NCI-H2196 treated with DMSO at 0.1 percent for 48 hours (cell line): Measurements from ENCODE around the gene RTP2.

Experiments
- DNase-seq: peaks from one replicate; lab custom pipeline; 2025; ENCODE audit not compliant: unreplicated experiment; lab: John Stamatoyannopoulos, UW

RTP2 gene

DNA sequence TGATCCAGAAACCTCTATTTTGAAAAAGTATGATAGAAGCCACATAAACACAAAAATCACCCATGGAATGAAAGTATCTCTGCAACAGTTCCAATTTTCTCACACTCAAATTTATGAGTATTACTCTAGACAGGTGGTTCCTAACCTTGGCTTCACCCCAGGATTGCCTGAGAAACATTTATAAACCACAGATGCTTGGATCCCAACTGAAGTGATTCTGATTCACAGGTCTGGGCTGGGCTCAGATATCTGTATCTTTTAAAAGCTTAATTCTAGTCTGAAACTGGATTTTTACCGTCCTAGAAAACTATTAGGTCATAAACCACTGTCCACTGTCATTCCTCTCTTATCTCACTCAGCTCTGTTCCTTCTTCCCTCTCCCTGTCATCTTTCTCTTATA, 24.8 kb downstream of the RTP2 start:
- no peak for DNase-seq

DNA sequence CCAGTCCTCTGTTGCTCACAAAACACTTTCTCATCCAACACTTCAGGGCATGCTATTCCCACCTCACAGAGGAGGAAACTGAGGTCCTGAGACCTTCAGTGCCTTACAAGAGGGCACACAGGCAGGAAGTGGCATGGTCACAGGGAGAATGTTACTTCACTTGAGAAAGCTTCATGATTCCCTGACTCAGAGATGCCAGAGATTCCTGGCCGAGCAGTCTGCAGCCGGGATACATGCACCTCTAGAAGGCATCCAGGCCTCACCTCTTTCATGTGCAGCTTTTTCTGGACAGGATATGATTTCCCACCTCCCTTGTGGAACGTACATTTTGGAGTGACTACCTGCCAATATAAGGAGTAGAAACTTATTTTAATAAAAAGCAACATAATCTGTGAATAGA, 29.3 kb downstream of the RTP2 start:
- no peak for DNase-seq

DNA sequence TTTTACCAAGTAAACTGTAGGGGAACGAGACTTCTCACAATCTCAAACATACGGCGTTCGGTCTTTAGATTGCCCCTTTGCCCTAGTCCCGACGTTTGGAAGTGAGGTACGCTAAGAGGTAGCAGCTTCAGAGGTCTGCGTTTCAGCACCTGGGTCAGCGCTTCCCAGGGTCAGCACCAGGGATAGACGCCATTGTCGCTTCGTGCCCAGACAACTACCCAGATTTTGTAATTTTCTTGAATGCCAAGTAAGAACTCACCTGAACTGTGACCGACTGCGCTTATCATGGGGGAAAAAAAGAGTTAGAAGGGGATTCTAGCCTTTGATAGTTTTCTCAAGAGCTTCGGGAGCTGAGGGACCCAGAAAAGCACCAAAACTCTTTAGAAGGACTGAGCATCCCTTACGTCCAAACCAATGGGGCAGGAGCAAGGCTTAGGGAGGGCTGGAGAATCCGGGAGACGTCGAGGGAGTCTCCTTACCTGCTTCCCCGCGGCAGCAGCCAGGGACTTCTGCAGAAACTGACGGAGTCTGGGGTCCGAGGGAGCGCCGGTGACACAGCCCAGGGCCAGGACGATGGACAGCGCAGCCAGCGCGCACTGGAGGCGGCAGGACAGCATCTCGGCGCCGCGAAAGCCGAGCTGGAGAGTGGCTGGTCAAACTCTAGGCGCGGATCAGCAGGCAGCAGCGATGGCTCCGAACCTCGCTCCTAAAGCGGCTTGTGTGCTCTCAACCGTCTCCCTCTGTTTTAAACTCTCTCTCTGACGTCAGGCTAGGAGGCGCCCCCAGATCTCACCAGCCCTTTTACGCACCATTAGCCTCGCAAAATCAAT, 32.5 kb downstream of the RTP2 start, which contains the start of gene SST:
Gene SST (minus strand): TSS at position 720 of the 830 bp plus-strand sequence. CDS start 103 bp downstream, at position 617.
- DNase-seq: no peak

DNA sequence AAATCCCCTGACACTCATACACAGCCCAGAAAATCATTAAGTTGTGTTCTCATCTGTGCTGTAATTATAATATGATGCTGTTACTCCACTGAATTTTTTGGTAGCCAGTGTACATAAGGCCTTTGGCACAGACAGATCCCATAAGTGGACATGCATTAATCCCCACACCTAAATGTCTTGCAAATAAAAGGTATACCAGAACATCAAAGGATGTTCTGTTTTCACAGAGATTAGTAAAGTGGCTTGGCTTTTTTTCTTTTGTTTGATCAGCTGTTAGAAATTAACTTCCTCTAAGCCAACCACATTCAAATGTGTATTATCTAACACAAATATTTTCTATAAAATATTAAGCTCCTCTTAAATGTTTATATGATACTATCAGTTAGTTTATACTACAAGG, 34.8 kb downstream of the RTP2 start:
- no peak for DNase-seq

DNA sequence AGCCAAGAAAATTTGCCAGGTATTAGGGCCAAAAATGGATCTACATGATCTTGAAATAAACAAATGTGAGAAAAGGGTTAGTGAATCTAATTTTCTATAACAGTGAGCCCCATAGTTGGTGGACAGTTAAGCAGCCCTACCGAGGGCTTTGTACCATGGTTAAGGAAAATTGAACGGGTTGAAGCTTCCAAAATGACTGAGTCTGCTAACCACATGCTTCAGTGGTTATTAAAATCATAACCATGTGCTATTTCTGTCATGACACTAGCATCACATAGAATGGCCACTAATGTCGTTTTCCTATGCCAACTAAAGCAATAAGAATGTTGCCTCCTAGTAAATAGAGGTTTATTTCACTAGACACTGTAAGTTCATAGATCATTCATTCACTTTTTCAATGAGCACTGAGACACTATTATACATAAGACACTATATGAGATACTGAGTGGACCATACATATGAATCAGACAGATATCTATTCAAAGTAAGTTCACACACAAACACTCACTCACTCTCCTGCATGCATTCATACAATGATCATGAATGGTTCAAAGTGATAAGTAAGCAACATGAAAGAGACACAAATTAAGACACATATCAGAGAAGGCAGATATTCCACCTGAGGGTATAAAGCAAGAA, 36.5 kb downstream of the RTP2 start:
- no peak for DNase-seq

DNA sequence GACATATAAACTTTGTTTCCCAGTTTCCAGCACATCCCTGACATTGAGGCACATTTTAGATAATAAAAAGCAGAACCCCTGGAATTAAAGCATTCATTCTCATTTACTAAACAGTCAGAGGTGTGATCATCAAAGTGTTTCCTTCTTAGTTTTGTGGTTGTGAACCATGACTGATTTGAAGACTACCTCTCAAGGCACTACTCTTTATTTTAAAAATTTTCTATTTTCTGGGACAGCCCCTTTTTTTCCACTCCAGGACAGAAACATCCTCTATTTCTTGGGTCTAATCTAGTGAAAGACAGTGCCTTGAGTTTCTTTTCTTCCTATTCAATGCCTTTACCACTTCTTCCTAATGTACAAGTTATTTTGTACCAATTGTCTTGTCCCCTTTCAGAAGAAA, 37.3 kb downstream of the RTP2 start:
- DNase-seq: no peak

DNA sequence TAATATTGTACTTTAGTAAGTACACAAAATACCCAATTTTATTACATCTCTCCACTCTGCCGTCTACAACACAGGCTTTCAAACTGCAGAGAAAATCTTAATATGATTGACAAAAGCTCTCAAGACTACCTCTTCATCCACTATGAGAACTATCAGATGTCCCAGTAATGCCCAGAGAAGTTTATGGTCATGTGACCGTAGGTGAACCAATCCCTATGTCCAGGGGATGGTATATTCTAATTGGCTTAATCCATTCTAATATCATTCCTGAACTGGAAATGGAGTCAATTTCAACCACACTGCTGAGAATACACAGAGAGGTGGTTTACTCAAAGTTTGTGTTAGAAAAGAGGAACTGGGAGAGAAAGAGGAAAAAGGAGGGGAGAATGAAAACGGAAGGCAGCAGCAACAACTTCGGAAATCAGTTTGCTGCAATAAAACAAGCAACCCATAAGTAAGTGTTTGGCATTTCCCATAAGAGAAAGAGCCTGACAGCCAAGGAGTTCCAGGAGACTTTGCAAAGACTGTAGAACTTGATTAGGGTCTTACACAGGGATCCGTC, 39.4 kb downstream of the RTP2 start:
- no peak for DNase-seq

DNA sequence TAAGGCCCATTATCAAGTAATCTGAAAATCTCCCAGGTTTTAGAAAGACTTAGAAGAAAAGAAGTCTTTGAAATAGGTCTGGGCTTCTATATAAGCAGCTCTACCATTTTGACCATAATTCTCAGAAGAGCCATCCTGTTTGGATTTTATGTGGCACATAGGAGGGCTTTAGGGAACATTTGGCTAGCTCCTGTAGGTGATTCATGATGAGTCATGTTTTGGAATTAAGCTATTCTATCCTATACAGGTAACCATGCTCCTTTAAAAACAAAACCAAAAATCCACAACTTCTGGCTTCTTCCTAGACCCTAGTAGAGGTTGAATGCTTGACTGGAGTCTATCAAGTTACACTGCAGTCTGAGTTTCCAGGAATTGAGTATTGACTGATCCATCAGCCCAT, 41.1 kb downstream of the RTP2 start:
- no peak for DNase-seq

DNA sequence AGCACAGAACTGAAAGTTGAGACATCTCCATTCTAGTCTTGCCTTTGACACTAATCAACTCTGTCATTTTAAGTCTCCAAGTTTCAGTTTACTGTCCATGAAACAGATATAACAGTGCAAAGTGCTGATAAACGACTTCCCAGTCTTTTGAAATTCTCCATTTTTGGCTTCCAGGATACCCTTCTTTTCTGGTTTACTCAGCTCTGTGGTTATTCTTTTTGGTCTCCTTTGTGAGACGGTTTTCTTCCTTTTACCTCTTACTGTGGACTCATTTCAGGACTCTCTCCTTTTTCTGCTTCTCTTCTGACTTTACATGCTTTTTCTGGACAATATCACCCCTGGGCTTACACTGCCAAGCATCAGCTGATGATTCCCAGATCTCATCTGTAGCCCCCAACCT, 51.1 kb downstream of the RTP2 start:
- DNase-seq: no peak
